ENCODE results near the gene KCNH3.

Gene KCNH3

DNA sequence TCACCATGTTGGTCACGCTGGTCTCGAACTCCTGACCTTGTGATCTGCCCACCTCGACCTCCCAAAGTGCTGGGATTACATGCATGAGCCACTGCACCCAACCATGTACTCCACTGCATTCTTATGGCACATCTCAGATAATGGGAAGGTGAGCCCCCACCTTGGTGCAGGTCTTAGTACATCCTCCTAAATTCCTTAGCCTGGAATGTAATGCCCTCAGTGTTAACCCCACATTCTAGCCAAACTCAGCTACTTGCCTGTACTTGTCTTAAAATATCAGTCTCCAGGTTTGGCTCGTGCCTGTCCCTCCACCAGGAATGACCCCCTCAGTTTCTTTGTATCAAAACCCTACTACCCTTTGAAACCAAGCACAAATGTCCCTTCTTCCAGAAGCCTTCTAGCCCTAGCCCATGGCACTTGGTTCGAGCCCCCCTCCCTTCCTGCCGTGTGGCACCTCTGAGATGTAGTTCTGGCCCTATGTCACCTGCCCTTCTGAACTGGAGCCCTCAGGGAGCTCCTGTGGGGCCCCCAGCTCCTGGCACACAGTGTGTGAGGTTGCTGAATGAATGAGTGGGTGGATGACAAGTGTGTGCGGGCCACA is 8.4 kb downstream of the KCNH3 start:
- DNase-seq (ENCODE audit: low spot score) = no peak

DNA sequence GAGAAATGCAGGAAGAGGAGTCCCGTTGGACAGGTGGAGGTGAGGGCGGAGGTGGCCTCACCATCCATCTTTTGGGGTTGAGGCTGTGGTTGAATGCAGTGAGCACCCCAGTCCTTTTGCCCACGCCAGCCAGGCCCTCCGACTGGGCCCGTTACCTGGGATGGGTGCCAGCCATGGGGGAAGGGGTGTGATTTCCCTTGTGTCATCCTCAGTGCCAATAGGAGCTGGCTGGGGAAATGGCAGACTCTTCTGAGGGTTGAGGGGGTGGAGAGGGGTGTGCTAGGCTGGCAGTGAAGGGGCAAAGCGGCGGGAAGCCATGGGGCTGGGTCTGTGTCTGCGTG is 9.6 kb downstream of the KCNH3 start:
- DNase-seq (ENCODE audit: low spot score) = no peak

DNA sequence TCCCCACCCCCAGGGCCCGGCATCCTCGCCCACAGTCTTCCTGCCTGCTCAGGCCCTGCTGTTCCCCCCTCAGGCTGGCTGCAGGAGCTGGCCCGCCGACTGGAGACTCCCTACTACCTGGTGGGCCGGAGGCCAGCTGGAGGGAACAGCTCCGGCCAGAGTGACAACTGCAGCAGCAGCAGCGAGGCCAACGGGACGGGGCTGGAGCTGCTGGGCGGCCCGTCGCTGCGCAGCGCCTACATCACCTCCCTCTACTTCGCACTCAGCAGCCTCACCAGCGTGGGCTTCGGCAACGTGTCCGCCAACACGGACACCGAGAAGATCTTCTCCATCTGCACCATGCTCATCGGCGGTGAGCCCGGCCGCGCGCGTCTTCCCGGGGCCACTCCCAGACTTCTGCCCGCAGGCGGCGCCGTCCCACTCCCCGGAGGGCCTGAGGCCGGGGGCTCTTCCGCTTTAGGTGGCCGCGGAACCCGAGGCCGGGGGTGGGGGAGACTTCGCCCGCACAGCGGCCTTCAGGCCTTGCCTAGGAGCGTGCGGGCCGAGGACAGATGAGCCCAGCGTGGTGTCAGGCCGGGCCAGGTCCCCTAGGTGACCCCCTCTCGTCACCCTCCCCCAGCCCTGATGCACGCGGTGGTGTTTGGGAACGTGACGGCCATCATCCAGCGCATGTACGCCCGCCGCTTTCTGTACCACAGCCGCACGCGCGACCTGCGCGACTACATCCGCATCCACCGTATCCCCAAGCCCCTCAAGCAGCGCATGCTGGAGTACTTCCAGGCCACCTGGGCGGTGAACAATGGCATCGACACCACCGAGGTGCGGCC is 10.2 kb downstream of the KCNH3 start:
- no peak for DNase-seq (ENCODE audit: low spot score)

DNA sequence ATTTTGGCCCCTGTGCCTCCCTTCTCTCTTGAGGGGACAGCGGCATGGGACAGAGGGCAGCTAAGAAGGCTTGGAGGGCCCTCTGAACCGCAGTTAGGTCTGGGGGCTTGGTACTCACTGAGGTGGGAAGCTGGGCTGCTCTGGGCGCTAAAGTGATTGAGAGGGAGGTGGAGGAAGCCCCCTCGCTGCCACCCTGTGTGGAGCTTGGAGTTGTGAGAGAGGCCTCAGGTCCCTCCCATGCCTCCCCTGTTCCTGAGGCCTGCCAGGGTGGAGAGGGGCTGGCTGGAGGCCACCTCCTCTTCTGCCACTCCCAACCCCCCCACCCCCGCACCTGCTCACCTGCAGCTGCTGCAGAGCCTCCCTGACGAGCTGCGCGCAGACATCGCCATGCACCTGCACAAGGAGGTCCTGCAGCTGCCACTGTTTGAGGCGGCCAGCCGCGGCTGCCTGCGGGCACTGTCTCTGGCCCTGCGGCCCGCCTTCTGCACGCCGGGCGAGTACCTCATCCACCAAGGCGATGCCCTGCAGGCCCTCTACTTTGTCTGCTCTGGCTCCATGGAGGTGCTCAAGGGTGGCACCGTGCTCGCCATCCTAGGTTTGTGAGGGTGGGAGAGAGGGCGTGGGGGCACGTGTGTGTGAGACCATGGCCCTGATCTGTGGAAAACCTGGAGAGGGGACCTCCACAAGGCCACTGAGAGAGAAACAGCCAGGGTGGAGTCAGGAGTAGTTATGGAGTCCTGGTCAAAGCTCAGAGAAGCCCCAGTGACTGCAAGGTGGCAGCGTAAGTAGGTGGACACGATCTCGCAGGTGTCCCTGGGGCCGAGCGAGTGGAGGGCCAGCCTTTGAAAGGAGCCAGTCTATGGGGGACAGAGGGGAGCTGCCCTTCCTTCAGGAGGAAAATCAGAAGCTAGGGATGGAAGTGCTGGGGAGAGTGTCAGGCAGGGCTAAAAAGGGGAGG is 11.2 kb downstream of the KCNH3 start:
- no peak for DNase-seq (ENCODE audit: low spot score)

DNA sequence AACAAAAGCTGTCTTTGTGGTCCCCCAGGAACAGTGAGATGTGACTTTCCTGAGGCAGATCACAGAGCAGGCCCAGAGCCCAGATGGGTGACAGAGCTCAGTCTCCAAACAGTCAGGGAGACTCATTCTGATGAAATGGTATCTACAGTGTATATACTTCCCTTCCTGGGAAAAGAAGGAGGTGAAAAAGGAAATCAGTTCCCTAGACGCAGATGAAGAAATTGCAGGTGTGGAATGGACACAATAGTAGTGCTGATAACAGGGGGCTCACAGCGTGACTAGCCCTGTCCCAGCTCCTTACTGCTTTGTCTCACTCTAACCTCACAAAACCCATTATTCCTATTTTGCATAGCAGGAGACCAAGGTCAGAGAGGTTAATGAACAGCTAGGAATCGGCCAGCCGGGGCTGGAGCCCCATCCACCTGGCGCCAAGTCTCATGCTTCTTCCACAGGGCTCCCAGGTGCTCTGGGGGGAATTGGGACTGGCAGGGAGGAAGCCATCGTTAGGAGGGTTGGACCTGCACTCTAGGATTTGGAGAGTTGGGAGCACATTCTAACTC is 11.9 kb downstream of the KCNH3 start:
- DNase-seq (ENCODE audit: low spot score) = no peak

DNA sequence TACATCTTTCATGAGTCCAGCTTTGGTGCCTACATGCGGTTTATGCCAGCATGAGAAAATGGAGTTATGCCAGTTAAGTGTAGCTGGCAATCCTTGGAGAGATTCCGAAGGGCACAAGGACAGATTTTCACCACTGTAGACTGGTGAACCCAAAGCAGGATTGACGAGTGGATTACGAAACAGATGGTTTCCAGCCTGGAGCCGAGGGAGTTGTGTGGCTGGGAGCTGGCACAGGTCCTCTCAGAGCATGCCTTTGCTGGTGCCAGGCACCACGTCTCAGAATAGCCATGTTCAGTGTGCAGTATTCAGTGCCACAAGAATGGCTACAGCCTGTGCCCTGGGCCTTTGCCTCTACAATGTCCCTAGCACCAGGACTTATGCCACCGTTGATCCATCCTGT is 13.2 kb downstream of the KCNH3 start:
- DNase-seq (ENCODE audit: low spot score) = no peak

DNA sequence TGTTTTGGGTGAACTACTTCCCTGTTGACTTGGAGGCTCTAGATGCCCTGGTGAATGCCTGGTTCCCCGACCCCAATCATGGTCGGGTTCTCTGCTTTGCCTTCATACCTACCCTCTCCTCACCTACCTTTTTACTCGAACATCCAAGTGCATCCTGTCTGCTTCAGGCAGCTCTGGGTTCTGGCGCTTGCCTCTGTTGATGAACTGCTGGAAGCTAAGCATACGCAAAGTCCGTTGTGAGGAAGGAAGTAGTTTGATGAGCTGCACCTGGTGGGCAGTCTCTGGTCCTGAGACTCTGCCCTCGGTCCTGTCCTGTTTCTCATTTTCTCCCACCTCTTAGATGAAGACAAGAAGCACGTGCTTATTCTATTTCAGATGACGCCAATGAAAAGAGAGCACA is 13.6 kb downstream of the KCNH3 start:
- no peak for DNase-seq (ENCODE audit: low spot score)

DNA sequence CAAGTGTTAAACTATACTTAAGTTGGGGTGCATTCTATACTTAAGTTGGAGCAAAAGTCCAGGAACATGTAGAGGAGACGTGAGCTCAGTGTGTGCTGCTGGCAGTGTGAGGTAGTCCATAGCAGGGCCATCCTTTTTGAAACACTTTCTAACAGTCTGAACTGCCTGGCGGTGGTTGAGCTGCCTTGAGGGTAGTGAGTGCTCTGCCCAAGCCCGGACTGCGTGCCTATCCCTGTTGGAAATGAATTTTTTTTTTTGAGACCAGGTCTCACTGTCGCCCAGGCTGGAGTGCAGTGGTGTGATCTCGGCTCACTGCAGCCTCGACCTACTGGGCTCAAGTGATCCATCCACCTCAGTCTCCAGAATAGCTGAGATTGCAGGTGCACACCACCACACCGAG is 14.1 kb downstream of the KCNH3 start:
- no peak for DNase-seq (ENCODE audit: low spot score)

DNA sequence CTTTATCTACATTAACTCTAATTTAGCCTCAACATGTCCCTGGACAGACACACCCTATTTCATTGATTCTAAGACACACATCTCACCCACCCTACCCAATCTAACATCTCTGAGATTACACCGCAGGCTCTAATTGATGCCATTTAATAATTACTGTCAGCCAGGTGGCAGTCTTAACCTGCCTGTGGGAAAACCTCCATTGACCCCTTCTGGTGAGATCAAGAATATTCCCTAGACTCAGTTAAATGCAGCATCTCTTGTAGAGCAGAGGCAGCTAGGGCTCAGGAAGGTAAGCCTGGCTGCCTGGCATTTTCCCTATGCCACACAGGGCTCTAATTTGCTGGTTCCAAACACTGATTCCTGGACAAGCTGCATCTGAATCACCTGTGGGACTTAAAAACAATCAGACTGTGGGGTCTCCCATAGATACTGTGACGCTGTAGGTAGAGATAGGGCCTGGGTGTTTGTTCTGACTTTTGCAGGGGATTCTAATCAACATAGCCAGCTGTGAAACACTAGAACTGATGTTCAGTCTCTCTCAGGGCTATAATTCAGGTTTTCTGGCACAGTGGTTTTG is 14.8 kb downstream of the KCNH3 start:
- DNase-seq (ENCODE audit: low spot score) = no peak

DNA sequence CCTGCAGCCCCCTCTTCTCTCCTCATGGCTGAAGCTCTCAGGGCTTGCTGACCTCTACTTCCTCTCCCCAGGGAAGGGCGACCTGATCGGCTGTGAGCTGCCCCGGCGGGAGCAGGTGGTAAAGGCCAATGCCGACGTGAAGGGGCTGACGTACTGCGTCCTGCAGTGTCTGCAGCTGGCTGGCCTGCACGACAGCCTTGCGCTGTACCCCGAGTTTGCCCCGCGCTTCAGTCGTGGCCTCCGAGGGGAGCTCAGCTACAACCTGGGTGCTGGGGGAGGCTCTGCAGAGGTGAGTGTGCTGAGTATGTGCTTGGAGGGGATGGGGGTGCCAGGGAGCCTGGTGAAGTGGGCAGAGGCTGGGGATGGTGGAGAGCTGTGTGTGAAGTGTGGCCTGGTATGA is 15.4 kb downstream of the KCNH3 start:
- no peak for DNase-seq (ENCODE audit: low spot score)

DNA sequence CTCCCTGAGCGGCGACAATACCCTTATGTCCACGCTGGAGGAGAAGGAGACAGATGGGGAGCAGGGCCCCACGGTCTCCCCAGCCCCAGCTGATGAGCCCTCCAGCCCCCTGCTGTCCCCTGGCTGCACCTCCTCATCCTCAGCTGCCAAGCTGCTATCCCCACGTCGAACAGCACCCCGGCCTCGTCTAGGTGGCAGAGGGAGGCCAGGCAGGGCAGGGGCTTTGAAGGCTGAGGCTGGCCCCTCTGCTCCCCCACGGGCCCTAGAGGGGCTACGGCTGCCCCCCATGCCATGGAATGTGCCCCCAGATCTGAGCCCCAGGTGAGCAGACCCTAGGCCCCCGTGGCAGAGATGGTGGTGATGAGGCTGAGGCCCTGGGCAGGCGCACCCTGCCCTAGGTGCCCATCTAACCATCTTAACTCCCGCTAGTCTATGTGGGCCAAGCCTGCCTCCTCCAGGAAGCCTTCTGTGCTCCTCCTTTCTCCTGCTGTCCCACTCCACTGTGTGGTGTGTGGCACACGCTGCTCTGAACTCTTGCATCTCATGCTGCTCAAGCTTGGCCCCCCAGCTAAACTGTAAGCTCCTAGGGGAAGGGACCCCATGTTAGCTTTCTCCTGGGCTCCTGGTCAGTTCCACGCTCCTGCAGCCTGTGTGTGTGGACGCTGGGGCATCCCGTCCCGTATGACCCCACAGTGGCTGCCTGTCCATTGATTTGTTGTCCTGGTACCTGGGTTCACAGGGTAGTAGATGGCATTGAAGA is 17.0 kb downstream of the KCNH3 start:
- DNase-seq (ENCODE audit: low spot score) = no peak

DNA sequence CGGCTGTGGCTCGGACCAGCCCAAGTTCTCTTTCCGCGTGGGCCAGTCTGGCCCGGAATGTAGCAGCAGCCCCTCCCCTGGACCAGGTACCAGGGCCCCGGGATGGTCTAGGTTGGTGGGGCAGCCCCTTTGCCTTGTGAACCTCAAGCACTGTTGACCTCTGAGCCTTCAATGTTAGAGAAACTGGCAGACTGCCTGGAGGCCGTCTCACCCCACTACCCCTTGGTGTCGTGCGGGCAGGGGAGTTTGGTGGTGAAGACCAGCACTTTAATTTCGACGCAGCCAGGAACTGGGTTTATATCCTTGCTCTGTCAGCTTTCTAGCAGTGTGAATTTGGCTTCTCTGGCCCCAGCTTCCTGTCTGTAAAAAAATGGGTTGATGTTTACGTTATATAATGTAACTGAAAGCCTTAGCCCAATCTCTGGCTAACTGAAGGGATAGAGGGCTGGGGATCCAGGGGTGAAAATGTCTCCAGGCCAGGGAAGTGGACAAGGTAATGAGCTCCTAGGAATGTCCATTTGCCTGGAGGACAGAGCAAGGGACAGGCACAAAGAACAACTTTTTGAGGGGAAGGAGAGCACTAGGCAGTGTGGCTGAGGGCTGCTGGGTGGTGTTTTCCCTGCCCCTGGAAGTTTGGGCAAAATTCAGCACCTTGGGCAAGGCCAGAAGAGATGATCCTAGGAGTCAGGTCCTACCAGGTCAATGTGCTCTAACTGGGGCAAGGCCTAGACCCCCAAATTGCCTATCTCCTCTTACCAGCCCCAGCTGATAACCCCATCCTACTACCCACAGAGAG is 17.8 kb downstream of the KCNH3 start:
- DNase-seq (ENCODE audit: low spot score) = no peak

DNA sequence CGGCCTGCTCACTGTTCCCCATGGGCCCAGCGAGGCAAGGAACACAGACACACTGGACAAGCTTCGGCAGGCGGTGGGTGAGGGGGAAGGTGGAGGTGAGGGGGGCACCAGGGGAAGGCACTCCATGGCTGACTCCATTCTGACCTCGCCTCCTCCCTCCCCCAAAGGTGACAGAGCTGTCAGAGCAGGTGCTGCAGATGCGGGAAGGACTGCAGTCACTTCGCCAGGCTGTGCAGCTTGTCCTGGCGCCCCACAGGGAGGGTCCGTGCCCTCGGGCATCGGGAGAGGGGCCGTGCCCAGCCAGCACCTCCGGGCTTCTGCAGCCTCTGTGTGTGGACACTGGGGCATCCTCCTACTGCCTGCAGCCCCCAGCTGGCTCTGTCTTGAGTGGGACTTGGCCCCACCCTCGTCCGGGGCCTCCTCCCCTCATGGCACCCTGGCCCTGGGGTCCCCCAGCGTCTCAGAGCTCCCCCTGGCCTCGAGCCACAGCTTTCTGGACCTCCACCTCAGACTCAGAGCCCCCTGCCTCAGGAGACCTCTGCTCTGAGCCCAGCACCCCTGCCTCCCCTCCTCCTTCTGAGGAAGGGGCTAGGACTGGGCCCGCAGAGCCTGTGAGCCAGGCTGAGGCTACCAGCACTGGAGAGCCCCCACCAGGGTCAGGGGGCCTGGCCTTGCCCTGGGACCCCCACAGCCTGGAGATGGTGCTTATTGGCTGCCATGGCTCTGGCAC is 18.5 kb downstream of the KCNH3 start:
- no peak for DNase-seq (ENCODE audit: low spot score)

DNA sequence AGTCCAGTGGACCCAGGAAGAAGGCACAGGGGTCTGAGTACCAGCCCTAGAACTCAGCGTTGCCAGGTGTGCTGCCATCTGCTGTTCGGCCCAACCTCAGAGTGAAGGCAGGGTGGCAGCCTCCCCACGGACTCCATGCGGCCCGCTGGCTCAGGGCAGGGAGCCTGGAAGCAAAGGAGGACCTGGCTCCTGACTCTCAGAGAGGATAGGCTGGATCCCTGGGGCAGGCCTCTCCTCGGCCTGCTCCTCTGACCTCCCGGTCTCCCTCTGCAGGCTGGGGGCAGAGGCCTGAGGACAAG is 19.0 kb downstream of the KCNH3 start:
- DNase-seq (ENCODE audit: low spot score) = no peak

DNA sequence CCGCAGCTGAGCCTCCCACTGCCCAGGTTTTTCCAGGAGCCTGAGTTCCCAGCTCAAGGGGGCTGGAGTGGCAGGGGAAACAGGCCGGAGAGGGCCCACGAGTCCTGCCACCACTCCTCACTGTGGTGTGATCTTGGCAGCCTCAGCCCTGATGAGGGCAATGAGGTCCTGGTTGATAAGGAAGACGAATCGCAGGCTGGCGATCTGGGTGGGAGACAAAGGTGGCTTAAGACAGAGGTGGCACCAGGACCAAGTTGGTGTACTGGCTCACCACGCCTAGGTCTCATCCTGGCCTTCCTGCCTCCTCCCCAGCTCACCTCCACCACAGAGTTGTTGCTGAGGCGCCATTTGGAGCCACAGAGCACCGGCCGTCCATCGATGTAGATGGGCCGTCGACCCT is 19.7 kb downstream of the KCNH3 start:
- DNase-seq (ENCODE audit: low spot score) = no peak

DNA sequence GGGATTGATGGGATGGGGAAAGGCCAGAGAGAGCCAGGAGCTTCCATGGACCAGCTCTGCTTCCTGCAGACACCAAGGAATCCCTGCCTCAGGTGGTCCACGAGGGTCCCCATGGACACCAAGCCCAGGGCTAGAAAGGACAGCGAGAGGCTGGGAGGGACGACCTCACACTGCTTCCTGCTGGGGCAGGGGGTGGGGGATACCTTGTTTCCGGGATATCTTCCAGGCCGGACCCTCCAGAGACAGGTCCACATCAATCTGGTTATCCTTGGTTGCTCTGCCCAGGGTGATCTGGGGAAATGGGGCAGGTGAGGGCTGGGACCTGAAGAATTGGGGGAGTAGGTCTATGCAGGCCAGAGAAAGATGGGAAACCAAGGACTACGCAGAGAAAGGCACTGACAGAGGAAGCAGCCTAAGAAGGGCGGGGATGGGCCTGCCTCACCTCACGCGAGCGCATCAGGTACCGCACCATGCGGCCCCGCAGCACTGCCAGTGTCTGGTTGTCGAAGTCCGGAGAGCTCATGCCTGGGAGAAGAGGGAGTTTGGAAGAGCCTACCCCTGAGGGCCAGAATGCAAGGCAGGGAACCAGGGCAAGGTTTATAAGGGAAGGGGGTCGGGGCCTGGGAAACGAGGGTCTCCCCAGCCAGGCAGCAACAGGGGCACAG is 20.3 kb downstream of the KCNH3 start:
- DNase-seq (ENCODE audit: low spot score) = no peak

DNA sequence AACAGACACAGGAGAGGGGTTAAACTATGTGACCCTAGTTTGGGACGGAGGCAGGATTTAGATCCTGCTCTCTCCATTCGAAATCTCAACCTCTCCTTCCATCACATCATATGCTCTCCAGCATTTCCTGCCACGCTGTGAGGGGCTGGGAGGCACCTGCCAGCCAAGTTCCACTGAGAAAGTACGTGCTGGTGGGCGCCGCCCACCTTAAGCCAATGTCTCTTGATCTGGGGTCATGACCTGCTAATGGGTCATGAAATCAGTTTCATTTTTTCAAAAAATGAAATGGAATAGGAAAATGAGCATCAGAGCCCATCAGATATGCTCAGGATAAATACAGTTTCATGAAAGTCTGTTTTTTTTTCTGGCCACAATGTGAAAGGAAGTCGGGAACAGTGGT is 21.9 kb downstream of the KCNH3 start:
- no peak for DNase-seq (ENCODE audit: low spot score)

DNA sequence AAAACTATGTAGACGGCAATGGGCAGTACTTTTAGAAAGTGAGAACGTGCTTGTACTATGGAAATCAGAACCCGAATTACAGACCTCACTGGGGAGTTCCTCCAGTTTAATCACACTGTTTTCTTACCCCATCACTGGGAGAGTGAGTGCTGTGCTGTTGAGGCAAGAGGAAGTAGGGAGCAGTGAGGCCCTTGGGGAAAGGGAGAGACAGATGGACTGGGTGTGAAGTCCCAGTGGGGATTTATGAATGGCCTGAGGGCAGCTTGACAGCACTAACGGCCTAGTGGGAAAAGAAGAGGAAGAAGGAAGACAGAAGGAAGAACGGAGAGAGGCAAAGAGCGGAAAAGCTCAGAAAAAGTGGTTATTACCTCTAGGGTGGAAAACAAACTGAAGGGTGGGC is 23.4 kb downstream of the KCNH3 start:
- DNase-seq (ENCODE audit: low spot score) = no peak

DNA sequence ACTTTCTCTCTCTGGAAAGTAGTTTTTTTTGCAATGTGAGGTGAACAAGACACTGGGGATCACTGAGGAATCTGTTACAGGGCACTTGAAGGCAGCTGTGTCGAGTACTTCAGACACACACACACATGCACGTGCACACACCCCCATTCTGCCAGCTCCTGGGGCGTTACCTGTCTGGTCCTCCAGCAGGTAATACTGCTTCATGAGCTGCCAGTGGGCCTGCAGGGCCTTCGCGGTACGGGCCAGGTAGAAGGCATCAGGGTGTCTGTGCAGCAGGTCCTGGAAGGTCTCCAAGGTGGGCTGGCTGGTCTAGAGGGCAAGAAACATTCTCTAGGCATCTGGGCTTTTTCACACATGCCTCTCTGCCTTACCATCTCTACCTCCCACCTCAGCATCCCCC is 24.0 kb downstream of the KCNH3 start:
- no peak for DNase-seq (ENCODE audit: low spot score)
